Memory B cell (primary cell): ENCODE data around the gene TGIF2.

Experiments
- ATAC-seq: fragments of 150-1000 bp; cut with Tn5 transposase; 2 replicates; pipeline ENCODE4 v1.10.0; 2021; ENCODE audit warnings: low read depth, mild to moderate bottlenecking, moderate library complexity
- DNase-seq, 2 donors: peaks; one replicate each; pipeline ENCODE4 v3.0.0; 2022; ENCODE audit warnings: low spot score in 2 of 2
- H3K27ac Mint-ChIP-seq: one replicate; pipeline ENCODE4 v1.8.0; 2022; ENCODE audit warnings: mild to moderate bottlenecking, moderate library complexity, mixed read lengths
- H3K27me3 Mint-ChIP-seq: one replicate; pipeline ENCODE4 v1.8.0; 2022; ENCODE audit warnings: mixed read lengths
- H3K36me3 Mint-ChIP-seq: one replicate; pipeline ENCODE4 v1.8.0; 2022; ENCODE audit warnings: mild to moderate bottlenecking, mixed read lengths
- H3K4me1 Mint-ChIP-seq: one replicate; pipeline ENCODE4 v1.8.0; 2022; ENCODE audit warnings: mixed read lengths
- H3K4me3 Mint-ChIP-seq: one replicate; pipeline ENCODE4 v1.8.0; 2022; ENCODE audit warnings: mild to moderate bottlenecking, moderate library complexity, mixed read lengths
- H3K9me3 Mint-ChIP-seq: one replicate; pipeline ENCODE4 v1.8.0; 2022; ENCODE audit warnings: mixed read lengths

TGIF2 gene

GRCh38 chr20:36542516-36543183, 30.7 kb upstream of the TGIF2 start:
- DNase-seq, result no peak
- peak overlapping the region; percentile 15 for H3K4me3 Mint-ChIP-seq
- ATAC-seq, result no peak
- H3K4me1 Mint-ChIP-seq, result peaks cover 9% of the 10 kb centered on the region
- H3K36me3 Mint-ChIP-seq, result no peaks in the 10 kb centered on the region
- H3K9me3 Mint-ChIP-seq, result no peaks in the 10 kb centered on the region
- no peak overlapping the region for H3K27ac Mint-ChIP-seq
- no peaks in the 10 kb centered on the region for H3K27me3 Mint-ChIP-seq

GRCh38 chr20:36543184-36544133, 29.9 kb upstream of the TGIF2 start:
- no peak for ATAC-seq

GRCh38 chr20:36544134-36545018, 29.0 kb upstream of the TGIF2 start:
- ATAC-seq, result no peak
- no peak overlapping the region for H3K4me3 Mint-ChIP-seq
- peak overlapping the region; percentile 15 for H3K27ac Mint-ChIP-seq
- no peaks in the 10 kb centered on the region for H3K36me3 Mint-ChIP-seq
- peaks cover 8% of the 10 kb centered on the region for H3K4me1 Mint-ChIP-seq
- DNase-seq, result no peak
- H3K9me3 Mint-ChIP-seq, result no peaks in the 10 kb centered on the region
- no peaks in the 10 kb centered on the region for H3K27me3 Mint-ChIP-seq

More at GRCh38 chr20:36543184-36544133, 29.9 kb upstream of the TGIF2 start:
- H3K4me1 Mint-ChIP-seq, result peaks cover 9% of the 10 kb centered on the region
- no peaks in the 10 kb centered on the region for H3K9me3 Mint-ChIP-seq
- no peaks in the 10 kb centered on the region for H3K27me3 Mint-ChIP-seq
- no peak overlapping the region for H3K4me3 Mint-ChIP-seq
- no peaks in the 10 kb centered on the region for H3K36me3 Mint-ChIP-seq
- DNase-seq, result no peak
- peak overlapping the region; percentile 15 for H3K27ac Mint-ChIP-seq

GRCh38 chr20:36546111-36546736, 27.2 kb upstream of the TGIF2 start:
- Mint-ChIP-seq H3K27me3 (no peaks in the 10 kb centered on the region), H3K9me3 (no peaks in the 10 kb centered on the region), H3K27ac (peak overlapping the region; percentile 72), H3K4me1 (peaks cover 4% of the 10 kb centered on the region), H3K36me3 (no peaks in the 10 kb centered on the region), H3K4me3 (no peak overlapping the region)
- no peak for DNase-seq
- ATAC-seq, result no peak

- Mint-ChIP-seq H3K27me3 (no peaks in the 10 kb centered on the region), H3K9me3 (no peaks in the 10 kb centered on the region), H3K27ac (peak overlapping the region; percentile 72), H3K4me1 (peaks cover 4% of the 10 kb centered on the region), H3K36me3 (no peaks in the 10 kb centered on the region), H3K4me3 (no peak overlapping the region)
- DNase-seq, result no peak
- ATAC-seq, result no peak
Measured at GRCh38 chr20:36547186-36548005, 26.0 kb upstream of the TGIF2 start.

GRCh38 chr20:36548006-36548315, 25.4 kb upstream of the TGIF2 start:
- peak overlapping the region; percentile 3 for H3K27ac Mint-ChIP-seq
- ATAC-seq, result no peak
- no peaks in the 10 kb centered on the region for H3K36me3 Mint-ChIP-seq
- no peak for DNase-seq
- H3K4me1 Mint-ChIP-seq, result peaks cover 2% of the 10 kb centered on the region
- H3K27me3 Mint-ChIP-seq, result no peaks in the 10 kb centered on the region
- H3K4me3 Mint-ChIP-seq, result no peak overlapping the region
- no peaks in the 10 kb centered on the region for H3K9me3 Mint-ChIP-seq

DNA sequence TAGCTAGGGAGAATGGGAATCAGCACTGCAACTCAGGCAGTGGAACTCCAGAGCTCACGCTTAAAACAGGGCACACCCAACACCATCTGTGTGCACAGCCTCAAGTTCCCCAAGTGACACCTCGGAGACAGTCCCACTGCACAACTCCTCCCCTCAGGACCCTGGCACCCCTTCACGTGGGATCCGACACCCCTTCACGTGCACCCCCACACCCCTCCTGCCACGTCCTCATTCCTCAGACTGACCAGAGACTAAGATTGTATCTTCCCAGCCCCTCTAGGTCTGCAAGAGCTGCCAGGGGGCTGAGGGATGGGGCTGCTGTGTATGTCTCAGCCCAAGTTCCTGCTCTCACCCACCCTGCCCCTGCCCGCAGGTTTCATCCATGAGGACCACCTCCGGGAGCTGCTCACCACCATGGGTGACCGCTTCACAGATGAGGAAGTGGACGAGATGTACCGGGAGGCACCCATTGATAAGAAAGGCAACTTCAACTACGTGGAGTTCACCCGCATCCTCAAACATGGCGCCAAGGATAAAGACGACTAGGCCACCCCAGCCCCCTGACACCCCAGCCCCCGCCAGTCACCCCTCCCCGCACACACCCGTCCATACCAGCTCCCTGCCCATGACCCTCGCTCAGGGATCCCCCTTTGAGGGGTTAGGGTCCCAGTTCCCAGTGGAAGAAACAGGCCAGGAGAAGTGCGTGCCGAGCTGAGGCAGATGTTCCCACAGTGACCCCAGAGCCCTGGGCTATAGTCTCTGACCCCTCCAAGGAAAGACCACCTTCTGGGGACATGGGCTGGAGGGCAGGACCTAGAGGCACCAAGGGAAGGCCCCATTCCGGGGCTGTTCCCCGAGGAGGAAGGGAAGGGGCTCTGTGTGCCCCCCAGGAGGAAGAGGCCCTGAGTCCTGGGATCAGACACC, 24.4 kb upstream of the TGIF2 start:
- H3K36me3 Mint-ChIP-seq, result no peaks in the 10 kb centered on the region
- H3K4me1 Mint-ChIP-seq, result no peaks in the 10 kb centered on the region
- no peaks in the 10 kb centered on the region for H3K27me3 Mint-ChIP-seq
- H3K4me3 Mint-ChIP-seq, result no peak overlapping the region
- no peak overlapping the region for H3K27ac Mint-ChIP-seq
- no peaks in the 10 kb centered on the region for H3K9me3 Mint-ChIP-seq
- ATAC-seq (no peak), DNase-seq (no peak)

DNA sequence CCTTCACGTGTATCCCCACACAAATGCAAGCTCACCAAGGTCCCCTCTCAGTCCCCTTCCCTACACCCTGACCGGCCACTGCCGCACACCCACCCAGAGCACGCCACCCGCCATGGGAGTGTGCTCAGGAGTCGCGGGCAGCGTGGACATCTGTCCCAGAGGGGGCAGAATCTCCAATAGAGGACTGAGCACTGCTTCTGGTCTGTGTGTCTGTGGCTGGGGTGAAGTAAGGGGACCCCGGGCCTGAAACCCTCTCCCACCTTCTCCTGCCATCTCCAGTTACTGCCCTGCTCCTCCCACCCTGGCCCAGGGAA, 23.8 kb upstream of the TGIF2 start:
- no peaks in the 10 kb centered on the region for H3K9me3 Mint-ChIP-seq
- no peak for DNase-seq
- H3K27ac Mint-ChIP-seq, result no peak overlapping the region
- no peaks in the 10 kb centered on the region for H3K36me3 Mint-ChIP-seq
- no peak overlapping the region for H3K4me3 Mint-ChIP-seq
- no peak for ATAC-seq
- no peaks in the 10 kb centered on the region for H3K4me1 Mint-ChIP-seq
- no peaks in the 10 kb centered on the region for H3K27me3 Mint-ChIP-seq

DNA sequence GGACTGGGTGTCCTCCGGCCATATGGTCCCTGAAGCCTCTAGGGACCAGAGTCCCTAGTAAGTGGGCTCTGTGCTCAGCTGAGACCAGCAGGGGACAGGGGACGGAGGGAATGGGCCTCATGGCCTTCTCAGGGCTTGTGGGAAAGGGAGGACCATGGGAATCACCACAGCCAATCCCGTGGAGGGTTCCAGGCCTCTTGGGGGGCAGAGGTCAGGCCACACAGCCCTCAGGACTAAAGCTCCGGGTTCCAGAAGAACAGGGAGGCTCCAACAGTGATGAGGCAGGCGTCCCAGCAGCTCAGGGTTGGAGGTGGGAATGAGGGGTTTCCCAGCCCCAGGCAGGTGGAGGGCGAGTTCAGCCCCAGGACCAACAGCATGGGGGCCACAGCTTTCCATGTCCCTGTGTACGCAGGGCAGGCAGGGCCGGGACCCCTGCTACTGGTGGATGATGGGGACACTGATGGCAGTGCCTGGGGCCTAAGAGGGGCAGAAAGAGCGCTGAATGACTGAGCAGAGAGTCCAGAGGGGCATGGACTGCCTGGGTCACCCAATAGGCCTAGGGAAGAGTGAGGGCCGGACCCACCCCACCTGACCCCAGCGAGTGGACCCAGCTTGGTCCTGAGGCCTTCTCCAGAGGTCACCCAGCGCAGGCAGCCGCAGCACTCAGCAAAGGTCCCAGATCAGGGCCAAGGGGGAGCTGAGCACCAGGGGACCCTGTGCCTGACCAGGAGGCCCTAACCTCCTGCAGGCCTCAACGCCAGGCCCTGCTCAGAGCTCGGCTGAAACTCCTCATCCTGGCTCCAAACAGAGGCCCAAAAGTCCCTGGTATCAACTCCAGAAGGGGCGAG, 23.2 kb upstream of the TGIF2 start:
- no peaks in the 10 kb centered on the region for H3K9me3 Mint-ChIP-seq
- H3K27me3 Mint-ChIP-seq, result no peaks in the 10 kb centered on the region
- DNase-seq, result no peak
- H3K36me3 Mint-ChIP-seq, result no peaks in the 10 kb centered on the region
- ATAC-seq, result no peak
- H3K4me3 Mint-ChIP-seq, result no peak overlapping the region
- H3K27ac Mint-ChIP-seq, result no peak overlapping the region
- peaks cover under 1% of the 10 kb centered on the region for H3K4me1 Mint-ChIP-seq

DNA sequence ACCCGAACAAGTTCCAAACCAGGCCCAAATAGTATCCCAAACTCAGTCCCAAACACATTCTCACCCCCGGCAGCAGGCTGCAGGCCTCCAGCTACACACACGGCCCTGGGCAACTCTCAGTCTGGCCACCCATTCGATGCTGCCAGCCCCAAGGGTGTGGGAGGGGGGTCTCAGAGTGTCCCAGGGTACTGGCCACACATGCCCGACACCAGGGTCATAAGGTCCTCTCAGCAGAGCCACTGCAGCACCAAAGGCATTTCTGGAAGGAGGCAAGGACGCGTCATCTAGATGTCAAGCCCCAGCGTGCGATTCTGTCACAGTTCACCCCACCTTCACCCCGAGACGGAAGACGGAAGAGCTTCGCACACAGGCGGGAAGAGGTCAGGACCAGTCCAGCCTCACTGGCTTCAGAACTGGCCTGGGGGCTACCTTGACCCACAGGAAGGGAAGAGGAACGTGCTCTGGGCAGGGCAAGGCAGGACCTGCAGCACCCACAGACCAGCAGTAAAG, 22.6 kb upstream of the TGIF2 start:
- Mint-ChIP-seq H3K36me3 (no peaks in the 10 kb centered on the region), H3K27me3 (no peaks in the 10 kb centered on the region), H3K9me3 (no peaks in the 10 kb centered on the region), H3K4me3 (no peak overlapping the region), H3K4me1 (peaks cover 3% of the 10 kb centered on the region), H3K27ac (no peak overlapping the region)
- DNase-seq, result no peak
- no peak for ATAC-seq

- Mint-ChIP-seq H3K36me3 (no peaks in the 10 kb centered on the region), H3K4me1 (peaks cover 13% of the 10 kb centered on the region), H3K4me3 (no peak overlapping the region), H3K27me3 (no peaks in the 10 kb centered on the region), H3K9me3 (no peaks in the 10 kb centered on the region), H3K27ac (no peak overlapping the region)
- ATAC-seq (no peak), DNase-seq (no peak)
Measured at GRCh38 chr20:36555248-36555647, 18.1 kb upstream of the TGIF2 start.

GRCh38 chr20:36562724-36563123, 10.7 kb upstream of the TGIF2 start:
- DNase-seq (no peak), ATAC-seq (no peak)
- Mint-ChIP-seq H3K27me3 (no peaks in the 10 kb centered on the region), H3K36me3 (peaks cover 7% of the 10 kb centered on the region), H3K4me1 (peaks cover 4% of the 10 kb centered on the region), H3K4me3 (no peak overlapping the region), H3K9me3 (peaks cover 2% of the 10 kb centered on the region), H3K27ac (no peak overlapping the region)
